GM19467 (cell line): ENCODE data around the gene RIGI.
A peak's percentile ranks its signal among the peaks of the same experiment; 100 is the strongest.
"Not testable (repeated sequence)": the region's sequence is repeated elsewhere in the genome, so short reads cannot be mapped to it uniquely, and the experiment has no call there.

Experiments
- ATAC-seq: cut with Tn5 transposase; IDR thresholded peaks from one replicate; pipeline ENCODE4 v1.9.1; 2021; ENCODE audit warnings: mild to moderate bottlenecking, moderate library complexity; ENCODE audit not compliant: unreplicated experiment

RIGI gene

DNA sequence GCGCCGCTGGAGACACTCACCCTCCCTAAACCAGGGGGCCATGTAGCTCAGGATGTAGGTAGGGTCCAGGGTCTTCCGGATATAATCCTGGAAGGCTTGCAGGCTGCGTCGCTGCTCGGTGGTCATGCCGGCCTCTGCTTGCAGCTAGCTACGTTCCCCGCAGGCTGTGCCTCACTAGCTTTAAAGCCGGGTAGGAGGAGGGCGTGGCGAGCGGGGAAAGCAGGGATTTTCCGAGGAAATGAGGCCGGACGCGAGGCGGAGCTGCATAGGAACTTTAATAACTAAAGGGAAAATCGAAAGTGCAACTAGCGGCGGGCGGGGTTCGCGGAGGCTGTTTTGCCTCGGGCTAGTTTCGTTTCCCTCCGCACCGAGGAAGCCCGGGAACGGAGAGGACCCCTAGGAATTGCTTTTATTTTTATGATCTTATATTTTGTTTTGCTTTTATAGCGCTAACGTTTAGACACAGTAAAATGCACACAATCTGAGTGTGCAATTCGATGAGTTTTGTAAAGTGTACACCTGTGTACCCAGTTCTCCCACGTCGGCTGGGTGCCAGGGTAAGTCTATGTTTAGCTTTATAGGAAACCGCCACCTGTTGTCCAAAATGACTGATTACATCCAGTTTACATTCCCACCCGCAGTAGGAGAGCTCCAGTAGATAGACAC lies at the start of gene RIGI:
RIGI (minus strand) TSS at position 156 of the 666 bp plus-strand sequence; CDS start at position 126, 30 bp downstream.
- peak; percentile 67 for ATAC-seq

- ATAC-seq, result no peak
Observed at GRCh38 chr9:32574858-32575257, 48.9 kb upstream of the RIGI start.

DNA sequence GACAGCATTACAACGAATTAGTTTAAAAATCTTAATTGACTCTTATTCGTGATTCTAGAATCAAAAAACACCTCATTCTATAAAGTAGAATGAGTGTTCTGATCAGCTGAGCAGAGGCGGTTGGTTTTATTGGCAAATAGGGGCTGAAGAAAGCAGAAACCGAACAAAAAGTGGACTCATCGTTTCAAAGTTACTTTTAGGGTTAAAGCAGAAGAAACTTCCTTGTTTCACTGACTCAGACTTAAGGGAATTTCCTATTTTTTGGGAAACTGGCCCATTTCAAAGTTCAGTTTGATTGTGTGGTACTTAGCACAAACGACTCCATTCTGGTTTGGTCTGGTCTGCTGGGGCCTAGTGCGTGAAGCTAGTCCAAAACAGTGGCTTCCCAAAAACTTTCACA lies 47.8 kb upstream of the RIGI start:
- ATAC-seq, result no peak

DNA sequence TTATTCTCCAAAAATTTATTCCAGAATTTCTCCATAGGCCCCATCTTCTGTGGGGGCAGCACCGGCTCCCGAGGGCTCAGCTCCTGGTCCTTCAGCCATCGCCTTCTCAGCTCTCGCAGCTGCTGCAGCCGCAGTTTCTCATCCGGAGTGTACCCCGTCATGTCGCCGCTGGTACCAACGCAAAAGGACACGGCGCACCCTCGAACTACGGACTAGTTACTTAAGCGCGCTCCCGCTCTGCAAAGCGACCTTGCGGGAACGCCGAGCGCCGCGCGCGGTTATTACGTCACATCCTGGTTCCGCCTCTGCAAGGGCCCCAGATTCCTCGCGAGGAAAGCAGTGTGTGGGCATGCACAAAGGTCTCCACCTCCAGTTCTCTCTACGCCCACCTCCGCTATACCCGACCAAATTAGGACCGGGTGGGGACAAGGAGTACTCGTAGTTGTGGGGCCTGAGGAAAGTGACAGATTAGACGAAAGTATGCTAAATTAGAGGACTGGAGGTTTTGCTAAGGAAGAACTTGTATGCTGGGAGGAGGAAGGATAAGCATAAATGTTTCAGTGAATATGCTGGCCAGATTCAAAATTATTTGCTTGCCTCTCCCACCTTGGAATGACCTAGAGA lies 47.0 kb upstream of the RIGI start, which contains the start of gene NDUFB6:
NDUFB6 (minus strand) TSS at position 260 of the 624 bp plus-strand sequence; CDS start at position 161, 99 bp downstream.
- ATAC-seq, result peak; percentile 89

DNA sequence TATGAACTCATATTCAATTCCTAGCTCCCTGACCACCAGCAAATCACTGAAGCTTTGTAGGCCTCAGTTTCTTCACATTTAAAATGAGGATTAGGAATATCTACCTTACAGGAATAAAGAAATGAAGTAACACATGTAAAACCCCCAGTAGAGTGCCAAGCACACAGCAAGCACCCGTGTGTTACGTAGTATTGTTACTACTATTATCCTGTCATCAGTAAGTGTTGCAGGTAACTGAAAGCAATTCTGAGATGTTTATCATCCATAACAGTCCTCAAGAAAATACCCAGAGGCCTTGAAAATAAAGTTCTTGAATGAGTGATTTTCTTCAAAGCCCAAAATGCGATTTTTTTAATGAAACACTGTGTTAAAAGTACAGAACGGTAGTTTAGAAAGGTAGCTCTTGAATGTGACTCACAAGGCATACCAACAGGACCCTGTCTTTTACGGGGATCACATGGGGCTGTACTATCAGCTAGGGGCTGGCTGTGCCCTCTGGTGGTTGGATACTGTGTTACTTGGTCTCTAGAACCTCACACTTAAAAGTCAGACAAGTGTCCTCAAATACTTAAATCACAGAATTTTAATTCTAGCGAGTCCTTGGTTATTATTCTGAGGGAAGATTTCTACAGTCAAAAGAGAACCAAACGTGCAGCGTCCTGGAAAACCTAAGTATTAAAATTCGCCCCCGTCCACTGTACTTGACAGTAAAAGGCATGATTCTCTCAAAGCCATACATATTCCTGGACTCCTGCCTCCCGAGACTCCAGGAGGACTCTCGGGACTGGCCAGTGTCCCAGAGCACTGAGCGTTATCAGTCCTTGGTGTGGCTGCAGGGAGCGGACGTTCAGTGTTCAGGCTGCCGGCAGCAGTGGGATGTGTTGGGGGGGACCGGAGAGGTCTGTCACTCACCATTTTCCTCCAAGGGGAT lies 46.2 kb upstream of the RIGI start:
- ATAC-seq, result peak; percentile 90

GRCh38 chr9:32570262-32570661 lies 44.3 kb upstream of the RIGI start:
- no peak for ATAC-seq

DNA sequence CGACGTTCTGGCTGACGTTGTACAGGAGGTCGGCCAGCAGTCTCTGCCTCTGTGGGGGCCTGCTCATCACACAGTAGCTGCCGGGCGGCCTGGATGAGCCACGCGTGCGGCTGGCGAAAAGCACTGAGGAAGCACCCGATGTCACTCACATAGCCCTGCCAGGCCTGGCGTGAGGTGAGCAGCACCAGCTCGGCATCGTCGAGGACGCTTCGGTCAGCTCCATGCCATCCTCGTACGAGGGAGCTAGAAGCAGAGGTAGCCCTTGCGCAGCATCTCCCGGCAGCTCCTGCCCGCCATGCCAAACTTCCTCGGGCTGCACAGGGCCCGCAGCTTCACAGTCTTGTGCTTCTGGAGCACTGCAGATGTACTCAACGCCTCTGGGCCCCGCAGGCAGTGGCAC lies 40.8 kb upstream of the RIGI start:
- no peak for ATAC-seq

DNA sequence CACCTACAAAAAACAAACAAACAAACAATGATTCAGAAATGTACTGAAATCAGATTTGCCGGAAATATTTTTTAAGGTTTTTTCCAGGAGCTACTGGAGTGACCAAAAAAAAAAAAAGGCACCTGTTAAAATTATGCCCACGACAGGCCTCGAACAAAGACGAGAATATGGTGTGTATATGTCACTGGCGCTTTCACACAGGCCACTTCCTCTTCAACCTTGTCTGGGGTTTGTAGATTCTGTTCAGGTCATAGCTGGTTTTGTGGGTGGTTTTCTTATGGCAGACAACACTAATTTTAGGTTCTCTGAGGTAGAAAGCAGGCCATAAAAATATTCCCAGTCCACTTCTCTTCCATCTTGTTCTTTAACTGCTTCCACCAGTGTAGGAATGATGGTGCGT lies 40.0 kb upstream of the RIGI start:
- no peak for ATAC-seq

- no peak for ATAC-seq
Observed at GRCh38 chr9:32558408-32558934, 32.5 kb upstream of the RIGI start.

DNA sequence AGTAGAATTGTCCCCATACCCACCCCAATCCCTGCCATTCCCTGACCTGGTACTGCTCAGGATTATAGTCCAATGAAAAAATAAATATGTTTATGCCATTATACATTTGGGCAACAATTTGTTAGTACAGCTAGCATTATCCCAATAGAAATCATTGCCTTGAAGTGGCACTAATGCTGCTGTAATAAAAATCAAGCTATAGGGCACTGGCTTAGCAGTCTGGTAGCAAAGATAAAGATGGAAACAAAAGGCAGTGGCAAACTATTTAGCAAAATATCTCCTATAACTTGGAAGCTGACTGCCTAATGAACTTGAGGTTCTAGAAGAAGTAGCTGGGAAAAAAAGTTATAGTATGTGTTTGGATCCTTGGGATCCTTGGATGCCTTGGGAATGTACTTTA lies 28.6 kb upstream of the RIGI start:
- no peak for ATAC-seq

DNA sequence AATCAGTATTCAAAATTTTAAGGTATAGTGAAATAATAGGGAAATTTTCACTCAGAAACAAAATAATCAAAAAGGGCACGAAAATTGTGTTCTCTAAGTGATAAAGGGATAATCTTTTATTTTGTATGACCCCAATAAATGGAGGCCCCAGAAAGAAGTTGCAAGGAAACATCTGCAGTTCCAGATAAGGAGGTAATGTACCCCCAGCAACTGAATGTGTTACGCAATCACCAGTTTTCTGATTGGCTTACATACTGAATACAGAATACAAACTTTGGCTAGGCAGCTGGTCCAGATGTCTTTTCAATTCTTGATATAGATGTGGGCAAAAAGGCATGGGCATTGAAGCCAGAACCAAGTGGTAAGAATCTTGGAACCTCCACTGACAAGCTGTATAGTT lies 28.1 kb upstream of the RIGI start:
- no peak for ATAC-seq

GRCh38 chr9:32552172-32552872 lies 26.3 kb upstream of the RIGI start, which contains the start of the genes SMIM27 and TOPORS:
TSS of gene SMIM27 (plus strand) at chr9:32552327. CDS start at chr9:32552435, 108 bp downstream.
TSS of gene TOPORS (minus strand) at chr9:32552586. CDS start at chr9:32552436, 150 bp downstream.
- peak; percentile 75 for ATAC-seq

DNA sequence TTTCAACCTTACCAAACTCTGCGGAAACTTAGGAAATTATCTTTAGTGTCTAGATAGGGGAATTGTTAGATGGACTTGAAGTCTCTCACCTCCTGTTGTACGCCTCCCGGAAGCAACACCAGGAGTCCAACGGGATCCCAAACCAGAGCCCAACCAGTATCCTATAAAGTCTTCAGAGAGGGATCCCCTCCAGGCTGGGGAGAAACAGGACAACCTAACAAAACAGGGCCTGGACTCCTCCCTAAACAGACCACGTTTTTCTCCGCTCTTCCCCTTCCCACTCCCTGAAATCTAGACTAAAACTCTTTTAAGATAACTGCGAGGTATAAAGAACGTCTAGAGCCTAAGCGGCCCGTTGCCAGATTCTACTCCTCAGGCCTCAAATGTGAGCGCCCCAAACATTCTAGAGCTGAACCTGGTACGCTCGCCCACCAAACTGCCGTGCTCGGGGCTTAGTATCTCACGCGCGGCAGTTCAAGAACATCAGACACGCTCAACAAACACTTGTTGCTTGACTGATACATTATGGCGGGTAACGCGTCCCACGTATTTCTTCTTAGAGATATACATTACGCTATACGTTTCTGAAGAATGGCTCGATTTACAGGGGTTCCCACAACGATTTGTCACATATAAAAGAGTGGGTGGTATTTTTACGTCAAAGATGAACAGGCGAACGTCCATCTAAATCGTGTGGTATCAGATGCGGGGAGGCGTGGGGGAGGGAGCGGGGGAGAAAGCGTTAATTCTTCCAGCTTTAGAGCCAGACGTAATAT lies 25.5 kb upstream of the RIGI start:
- peak; percentile 0 for ATAC-seq

DNA sequence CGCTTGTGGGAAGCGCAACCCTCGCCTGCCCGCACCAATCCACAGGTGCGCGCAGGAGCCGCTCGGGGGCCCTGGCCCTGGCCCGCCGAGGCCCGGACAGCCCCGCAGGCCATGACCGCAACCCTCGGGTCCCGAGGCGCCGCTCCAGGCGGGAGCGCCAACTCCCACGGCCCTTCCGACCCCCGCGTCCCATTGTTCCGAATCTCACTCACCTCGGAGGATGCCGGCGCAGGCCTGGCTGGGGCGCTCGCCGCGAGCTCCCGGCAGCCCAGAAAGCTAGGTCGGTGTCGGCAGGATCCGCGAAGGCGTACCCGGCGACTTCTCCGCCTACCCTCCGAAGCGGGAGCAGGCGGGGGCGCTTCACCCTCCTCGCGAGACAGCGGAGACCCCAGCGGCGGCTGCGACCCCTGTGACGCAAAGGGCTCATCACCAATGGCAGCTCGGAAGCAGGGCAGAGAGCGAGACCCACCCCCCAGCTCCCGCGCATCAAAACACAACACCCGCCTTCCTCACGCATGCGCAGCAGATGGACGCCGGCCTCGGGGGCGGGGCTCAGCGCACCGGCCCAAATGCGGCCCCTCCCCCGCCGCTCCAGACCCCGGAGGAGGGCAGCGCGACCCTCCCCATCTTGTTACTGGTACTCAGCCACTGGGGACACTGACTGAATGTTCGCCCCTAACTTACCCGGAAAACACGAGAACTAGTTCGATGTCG lies 24.7 kb upstream of the RIGI start:
- ATAC-seq, result peak; percentile 56

DNA sequence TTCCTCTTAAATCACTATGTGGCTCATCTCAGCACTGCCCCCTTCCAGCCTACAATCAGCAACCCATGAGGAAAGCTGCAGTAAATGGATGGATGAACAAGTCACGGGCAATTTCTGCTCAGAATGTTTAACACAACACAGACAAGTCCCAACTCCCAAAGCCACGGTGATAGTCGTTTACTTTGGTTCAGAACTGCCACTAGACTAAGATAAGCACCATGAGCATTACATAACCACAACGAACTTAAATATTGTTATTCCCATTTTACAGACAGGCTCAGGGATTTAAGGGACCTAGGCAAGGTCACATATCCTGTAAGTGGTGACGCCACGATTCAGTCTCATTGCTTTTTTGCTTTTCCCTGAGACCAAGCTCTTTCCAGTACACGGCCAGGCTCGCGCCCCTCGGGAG lies 24.2 kb upstream of the RIGI start:
- no peak for ATAC-seq

DNA sequence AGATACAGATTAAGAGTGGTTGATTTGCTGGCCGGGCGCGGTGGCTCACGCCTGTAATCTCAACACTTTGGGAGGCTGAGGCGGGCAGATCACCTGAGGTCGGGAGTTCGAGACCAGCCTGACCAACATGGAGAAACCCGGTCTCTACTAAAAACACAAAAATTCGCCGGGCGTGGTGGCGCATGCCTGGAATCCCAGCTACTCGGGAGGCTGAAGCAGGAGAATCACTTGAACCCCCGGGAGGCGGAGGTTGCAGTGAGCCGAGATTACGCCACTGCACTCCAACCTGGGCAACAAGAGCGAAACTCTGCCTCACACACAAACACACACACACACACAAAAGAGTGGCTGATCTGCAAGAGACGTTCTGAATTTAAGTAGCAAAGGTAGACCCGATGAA lies 22.2 kb upstream of the RIGI start:
- not testable (repeated sequence) for ATAC-seq

GRCh38 chr9:32545884-32546283 lies 19.9 kb upstream of the RIGI start:
- ATAC-seq, result no peak

- ATAC-seq, result no peak
Observed at GRCh38 chr9:32543047-32543446, 17.1 kb upstream of the RIGI start.

- ATAC-seq, result no peak
Observed at GRCh38 chr9:32533816-32534215, 7.8 kb upstream of the RIGI start.
